ENCODE results near the gene ACSS1. TPM values are rescaled to one million over a fixed set of nuclear protein-coding genes. Genes with fewer than 3 reads are reported as not detected.
"Not testable (repeated sequence)": the region's sequence is repeated elsewhere in the genome, so short reads cannot be mapped to it uniquely, and the experiment has no call there.

Gene ACSS1
- total and polyA plus RNA-seq, 12 donors, result 7.2 to 97.3 (median 16.9) TPM

- H3K27ac ChIP-seq, result no peak overlapping the region
- peaks cover 0 to 5% of the 10 kb centered on the region in 2 donors for H3K4me1 ChIP-seq (replicated peaks in 1 of 2)
- TF ChIP-seq POLR2A (IDR thresholded peaks at IDR 0.05) (no peak), CTCF (IDR thresholded peaks at IDR 0.05) (no peak)
- peaks cover 0 to 16% of the 10 kb centered on the region in 2 donors for H3K36me3 ChIP-seq (replicated peaks in 1 of 2)
- no peaks in the 10 kb centered on the region for H3K27me3 ChIP-seq
- H3K4me3 ChIP-seq, result no peak overlapping the region
- 86 to 97% (median 89%) methylated on average over 2 of the region's 2 CpGs for WGBS, 4 donors
- DNase-seq, result peak in 3 of 7 donors; percentile 7 to 46 (median 9)
- intact Hi-C loops (cut with DNase I), result no loop called here
- no peaks in the 10 kb centered on the region for H3K9me3 ChIP-seq (replicated peaks in 1 of 3)
These were observed 52.7 kb downstream of the ACSS1 start for GRCh38 chr20:25005220-25005619.

- no peak for DNase-seq
- Histone ChIP-seq H3K4me3 (no peak overlapping the region), H3K36me3 (replicated peaks in 1 of 2) (peaks cover 0 to 15% of the 10 kb centered on the region in 2 donors), H3K4me1 (replicated peaks in 1 of 2) (peaks cover 0 to 5% of the 10 kb centered on the region in 2 donors), H3K27ac (no peak overlapping the region), H3K9me3 (replicated peaks in 1 of 3) (no peaks in the 10 kb centered on the region), H3K27me3 (no peaks in the 10 kb centered on the region)
- intact Hi-C loops (cut with DNase I), result no loop called here
- WGBS, 4 donors, result 96 to 100% (median 98%) methylated on average over 1 of the region's 1 CpG
- TF ChIP-seq POLR2A (IDR thresholded peaks at IDR 0.05) (no peak), CTCF (IDR thresholded peaks at IDR 0.05) (no peak)
These were observed 54.9 kb downstream of the ACSS1 start for GRCh38 chr20:25003002-25003401.

- H3K27ac ChIP-seq; intact Hi-C loops (cut with DNase I); H3K27me3 ChIP-seq; H3K4me1 ChIP-seq (replicated peaks in 1 of 2); H3K36me3 ChIP-seq (replicated peaks in 1 of 2); DNase-seq; H3K4me3 ChIP-seq; H3K9me3 ChIP-seq (replicated peaks in 1 of 3): not testable (repeated sequence)
- 93 to 94% (median 94%) methylated on average over 4 of the region's 4 CpGs for WGBS, 4 donors
These were observed 56.6 kb downstream of the ACSS1 start for GRCh38 chr20:25001323-25001722.

GRCh38 chr20:25000268-25000801 lies 57.6 kb downstream of the ACSS1 start:
- 35 to 44% (median 42%) methylated on average over 4 of the region's 4 CpGs for WGBS, 4 donors
- Histone ChIP-seq H3K4me1 (replicated peaks in 1 of 2) (peaks cover 0 to 5% of the 10 kb centered on the region in 2 donors), H3K27ac (peak overlapping the region in 1 of 5 donors; percentile 52), H3K27me3 (no peaks in the 10 kb centered on the region), H3K36me3 (replicated peaks in 1 of 2) (no peaks in the 10 kb centered on the region), H3K9me3 (replicated peaks in 1 of 3) (no peaks in the 10 kb centered on the region), H3K4me3 (no peak overlapping the region)
- TF ChIP-seq CTCF (IDR thresholded peaks at IDR 0.05) (peak in 1 of 6 experiments; percentile 40), POLR2A (IDR thresholded peaks at IDR 0.05) (no peak)
- peak in 6 of 7 donors; percentile 70 to 82 (median 74) for DNase-seq
- intact Hi-C loops (cut with DNase I), result no loop called here

GRCh38 chr20:24999568-24999967 lies 58.4 kb downstream of the ACSS1 start:
- Histone ChIP-seq H3K4me1 (replicated peaks in 1 of 2) (peaks cover 0 to 5% of the 10 kb centered on the region in 2 donors), H3K9me3 (replicated peaks in 1 of 3) (no peaks in the 10 kb centered on the region), H3K27ac (no peak overlapping the region), H3K27me3 (no peaks in the 10 kb centered on the region), H3K36me3 (replicated peaks in 1 of 2) (no peaks in the 10 kb centered on the region), H3K4me3 (no peak overlapping the region)
- WGBS, 4 donors, result 86 to 98% (median 87%) methylated on average over 4 of the region's 4 CpGs
- no peak for TF ChIP-seq CTCF (IDR thresholded peaks at IDR 0.05)
- no peak for TF ChIP-seq POLR2A (IDR thresholded peaks at IDR 0.05)
- intact Hi-C loops (cut with DNase I), result no loop called here
- DNase-seq, result peak in 3 of 7 donors; percentile 10 to 39 (median 12)
